Measurements from ENCODE around the gene YIPF3.

YIPF3 gene

GRCh38 chr6:43506171-43506570 lies 10.6 kb downstream of the YIPF3 start:
- H3K27me3 Mint-ChIP-seq (ENCODE audit: low read depth, poor library complexity) = peaks cover 25% of the 10 kb centered on the region
- no peak overlapping the region for H3K27ac Mint-ChIP-seq
- DNase-seq = no peak
- no peak overlapping the region for H3K4me3 Mint-ChIP-seq
- H3K36me3 Mint-ChIP-seq (ENCODE audit: low read depth) = peaks cover 23% of the 10 kb centered on the region
- peaks cover 12% of the 10 kb centered on the region for H3K4me1 Mint-ChIP-seq
- no peak for TF ChIP-seq CTCF (IDR thresholded peaks at IDR 0.05)
- H3K9me3 Mint-ChIP-seq = no peaks in the 10 kb centered on the region

GRCh38 chr6:43505718-43506117 lies 11.0 kb downstream of the YIPF3 start:
- peaks cover 23% of the 10 kb centered on the region for H3K27me3 Mint-ChIP-seq (ENCODE audit: low read depth, poor library complexity)
- TF ChIP-seq CTCF (IDR thresholded peaks at IDR 0.05) = no peak
- peaks cover 12% of the 10 kb centered on the region for H3K4me1 Mint-ChIP-seq
- no peaks in the 10 kb centered on the region for H3K9me3 Mint-ChIP-seq
- no peak overlapping the region for H3K27ac Mint-ChIP-seq
- no peak overlapping the region for H3K4me3 Mint-ChIP-seq
- DNase-seq = no peak
- H3K36me3 Mint-ChIP-seq (ENCODE audit: low read depth) = peaks cover 24% of the 10 kb centered on the region

DNA sequence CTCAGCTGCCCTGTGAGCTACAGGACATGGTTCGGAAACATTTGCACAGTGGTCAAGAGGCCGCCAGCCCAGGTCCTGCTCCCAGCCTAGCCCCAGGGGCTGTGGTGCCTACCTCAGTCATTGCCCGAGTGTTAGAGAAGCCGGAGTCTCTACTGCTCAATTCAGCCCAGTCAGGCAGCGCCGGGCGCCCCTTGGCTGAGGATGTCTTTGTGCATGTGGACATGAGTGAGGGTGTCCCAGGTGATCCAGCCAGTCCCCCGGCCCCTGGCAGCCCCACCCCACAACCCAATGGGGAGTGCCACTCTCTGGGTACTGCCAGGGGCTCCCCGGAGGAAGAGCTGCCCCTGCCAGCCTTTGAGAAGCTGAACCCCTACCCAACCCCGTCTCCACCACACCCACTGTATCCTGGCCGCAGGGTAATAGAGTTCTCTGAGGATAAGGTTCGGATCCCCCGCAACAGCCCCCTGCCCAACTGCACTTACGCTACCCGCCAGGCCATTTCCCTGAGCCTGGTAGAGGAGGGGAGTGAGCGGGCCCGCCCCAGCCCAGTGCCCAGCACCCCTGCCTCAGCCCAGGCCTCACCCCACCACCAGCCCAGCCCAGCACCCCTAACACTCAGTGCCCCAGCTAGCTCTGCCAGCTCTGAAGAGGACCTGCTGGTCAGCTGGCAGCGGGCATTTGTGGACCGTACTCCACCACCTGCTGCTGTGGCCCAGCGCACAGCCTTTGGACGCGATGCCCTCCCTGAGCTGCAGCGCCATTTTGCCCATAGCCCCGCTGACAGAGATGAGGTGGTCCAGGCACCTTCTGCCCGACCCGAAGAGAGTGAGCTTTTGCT lies 11.8 kb downstream of the YIPF3 start:
- Mint-ChIP-seq H3K27me3 (ENCODE audit: low read depth, poor library complexity) (peaks cover 22% of the 10 kb centered on the region), H3K27ac (no peak overlapping the region), H3K4me3 (no peak overlapping the region), H3K36me3 (ENCODE audit: low read depth) (peaks cover 24% of the 10 kb centered on the region), H3K9me3 (no peaks in the 10 kb centered on the region), H3K4me1 (peaks cover 12% of the 10 kb centered on the region)
- DNase-seq = no peak
- TF ChIP-seq CTCF (IDR thresholded peaks at IDR 0.05) = no peak

- Mint-ChIP-seq H3K27me3 (ENCODE audit: low read depth, poor library complexity) (peaks cover 10% of the 10 kb centered on the region), H3K4me3 (no peak overlapping the region)
- DNase-seq = no peak
These were observed 13.3 kb downstream of the YIPF3 start for GRCh38 chr6:43503443-43503842.

DNA sequence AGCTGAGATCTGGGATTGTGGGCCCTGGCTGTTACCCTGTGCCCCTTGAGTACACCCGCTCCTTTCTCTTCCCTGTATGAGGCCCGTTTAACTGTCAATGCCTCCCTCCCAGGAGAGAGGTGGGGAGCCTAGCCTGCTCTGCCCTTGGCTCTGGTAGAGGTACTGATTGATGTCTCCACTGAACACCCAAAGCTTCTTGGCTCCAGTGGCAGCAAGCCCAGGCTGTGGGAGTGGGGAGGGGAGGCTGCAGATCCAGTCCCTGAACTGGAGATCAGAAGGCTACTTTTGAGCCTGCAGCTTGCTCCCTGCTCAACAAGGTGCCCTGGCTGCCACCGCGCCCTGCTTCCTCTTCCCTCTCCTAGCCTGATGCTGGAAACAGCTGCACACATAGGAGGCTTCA lies 14.1 kb downstream of the YIPF3 start:
- Mint-ChIP-seq H3K27ac (peak overlapping the region; percentile 29), H3K27me3 (ENCODE audit: low read depth, poor library complexity) (peaks cover 2% of the 10 kb centered on the region), H3K9me3 (no peaks in the 10 kb centered on the region), H3K36me3 (ENCODE audit: low read depth) (peaks cover 30% of the 10 kb centered on the region), H3K4me3 (no peak overlapping the region), H3K4me1 (peaks cover 3% of the 10 kb centered on the region)
- no peak for DNase-seq
- TF ChIP-seq CTCF (IDR thresholded peaks at IDR 0.05) = no peak

More at GRCh38 chr6:43503443-43503842, 13.3 kb downstream of the YIPF3 start:
- Mint-ChIP-seq H3K36me3 (ENCODE audit: low read depth) (peaks cover 30% of the 10 kb centered on the region), H3K4me1 (peaks cover 2% of the 10 kb centered on the region), H3K27ac (peak overlapping the region; percentile 87), H3K9me3 (no peaks in the 10 kb centered on the region)
- no peak for TF ChIP-seq CTCF (IDR thresholded peaks at IDR 0.05)

GRCh38 chr6:43500921-43501320 lies 15.8 kb downstream of the YIPF3 start:
- Mint-ChIP-seq H3K27me3 (ENCODE audit: low read depth, poor library complexity) (no peaks in the 10 kb centered on the region), H3K36me3 (ENCODE audit: low read depth) (peaks cover 30% of the 10 kb centered on the region), H3K27ac (no peak overlapping the region), H3K4me1 (peaks cover 20% of the 10 kb centered on the region), H3K9me3 (no peaks in the 10 kb centered on the region), H3K4me3 (no peak overlapping the region)
- TF ChIP-seq CTCF (IDR thresholded peaks at IDR 0.05) = no peak
- DNase-seq = no peak
